ENCODE results near the gene SYF2.

The SYF2 gene

DNA sequence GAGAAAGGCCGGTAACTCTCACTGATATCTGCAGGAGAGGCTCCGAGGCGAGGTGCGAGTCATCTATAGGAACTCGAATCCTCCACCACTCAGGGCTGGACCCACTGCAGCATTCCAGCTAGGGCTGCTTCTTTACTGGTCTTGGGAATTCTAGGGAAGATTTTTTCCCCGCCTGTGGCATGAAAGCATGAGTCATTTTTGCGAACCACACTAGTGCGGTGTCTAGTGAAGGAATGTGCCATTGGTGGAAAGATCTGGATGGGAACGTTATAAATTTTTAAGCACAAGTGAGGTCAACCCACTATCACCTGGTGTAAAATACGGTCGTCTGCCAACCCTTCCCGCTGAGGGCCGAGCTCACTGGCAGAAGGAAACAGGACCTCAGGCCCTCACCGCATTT is 49.7 kb downstream of the SYF2 start:
- no peak for DNase-seq

- no peak for DNase-seq
These were observed 51.3 kb downstream of the SYF2 start for GRCh38 chr1:25180996-25181395.

- no peak for DNase-seq
These were observed 53.3 kb downstream of the SYF2 start for GRCh38 chr1:25178917-25179561.

DNA sequence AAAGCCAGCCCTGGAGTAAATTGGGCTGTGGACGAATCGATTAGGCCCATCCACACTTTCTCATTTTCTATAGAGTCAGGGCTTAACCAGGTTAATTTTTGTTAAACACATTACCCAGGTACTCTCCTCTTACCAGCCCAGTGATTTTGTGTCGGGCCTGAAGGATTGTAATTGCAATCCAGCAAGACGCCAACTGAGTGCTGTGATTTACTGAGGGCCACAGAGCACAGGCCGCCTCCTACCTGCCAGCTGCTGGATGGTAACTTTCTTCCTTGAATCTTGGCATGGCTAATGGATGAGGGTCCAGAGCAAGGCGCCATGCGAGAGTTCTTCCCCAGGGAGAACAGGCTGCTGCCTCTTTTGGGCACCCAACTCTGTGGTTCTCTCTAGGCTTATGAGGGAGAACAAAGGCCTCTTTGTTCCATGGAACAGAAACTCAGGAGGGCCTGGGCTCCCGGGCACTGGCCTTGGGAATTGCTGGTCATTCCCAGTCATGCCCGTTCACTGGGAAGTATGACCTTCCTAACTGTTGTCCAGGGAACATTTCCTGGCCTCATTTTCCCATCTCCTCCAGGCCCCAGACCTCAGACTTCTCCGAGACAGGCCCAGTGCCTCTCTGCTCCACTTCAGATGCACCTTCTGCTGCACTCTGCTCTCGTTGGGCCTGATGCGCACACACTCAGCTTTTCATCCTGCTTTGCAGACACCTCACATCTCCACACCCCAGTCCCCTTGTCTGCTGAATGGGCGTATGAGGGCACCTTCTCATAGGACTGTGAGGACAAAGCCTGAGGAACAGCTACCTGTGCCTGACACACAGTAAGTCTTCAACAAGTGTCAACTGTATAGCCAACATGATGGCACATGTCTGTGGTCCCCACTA is 57.3 kb downstream of the SYF2 start:
- no peak for DNase-seq

DNA sequence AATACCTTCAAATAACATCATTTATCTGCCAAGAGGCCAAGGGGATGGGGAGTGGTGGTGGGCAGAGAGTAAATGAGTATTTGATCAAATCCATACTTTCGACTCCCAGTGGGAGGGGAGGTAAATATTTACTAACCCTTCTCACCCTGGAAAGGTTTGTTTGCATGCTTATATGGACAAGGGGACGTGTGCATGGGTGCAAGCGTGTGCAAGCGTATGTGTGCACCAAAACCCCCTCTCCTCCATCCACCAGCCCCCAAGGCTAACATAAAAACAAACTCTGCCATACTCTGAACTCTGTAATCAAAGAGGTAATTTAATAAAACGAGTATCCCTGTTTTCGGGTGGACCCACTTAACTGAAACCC is 58.0 kb downstream of the SYF2 start:
- no peak for DNase-seq

- DNase-seq, result no peak
These were observed 58.4 kb downstream of the SYF2 start for GRCh38 chr1:25173809-25174340.

Data from activated CD8-positive, alpha-beta memory T cell treated with anti-CD3 and anti-CD28 coated beads, Interleukin-2, amount 50 U/mL, for 48 hours (primary cell).